ENCODE results near the gene OXA1L. TPM values are rescaled to one million over a fixed set of nuclear protein-coding genes. Genes with fewer than 3 reads are reported as not detected.
"Not testable (repeated sequence)": the region's sequence is repeated elsewhere in the genome, so short reads cannot be mapped to it uniquely, and the experiment has no call there.

The OXA1L gene
- total and polyA plus RNA-seq, 2 experiments from 2014 or later = 59.4 to 88.1 TPM

DNA sequence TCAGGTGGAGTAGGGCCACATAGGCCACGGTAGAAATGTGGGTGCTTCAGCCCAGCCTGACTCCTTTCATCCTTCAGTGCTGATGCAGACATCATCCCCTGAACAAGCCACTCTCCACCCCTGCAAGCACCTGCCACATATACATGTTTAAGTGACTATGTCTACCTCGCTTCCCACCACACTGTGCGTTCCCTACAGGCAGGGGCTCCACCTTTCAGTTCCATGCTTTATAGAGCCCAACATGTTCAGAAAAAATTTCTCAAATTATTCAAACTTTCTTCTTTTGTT is 37.1 kb downstream of the OXA1L start:
- TF ChIP-seq, protein P1, sequence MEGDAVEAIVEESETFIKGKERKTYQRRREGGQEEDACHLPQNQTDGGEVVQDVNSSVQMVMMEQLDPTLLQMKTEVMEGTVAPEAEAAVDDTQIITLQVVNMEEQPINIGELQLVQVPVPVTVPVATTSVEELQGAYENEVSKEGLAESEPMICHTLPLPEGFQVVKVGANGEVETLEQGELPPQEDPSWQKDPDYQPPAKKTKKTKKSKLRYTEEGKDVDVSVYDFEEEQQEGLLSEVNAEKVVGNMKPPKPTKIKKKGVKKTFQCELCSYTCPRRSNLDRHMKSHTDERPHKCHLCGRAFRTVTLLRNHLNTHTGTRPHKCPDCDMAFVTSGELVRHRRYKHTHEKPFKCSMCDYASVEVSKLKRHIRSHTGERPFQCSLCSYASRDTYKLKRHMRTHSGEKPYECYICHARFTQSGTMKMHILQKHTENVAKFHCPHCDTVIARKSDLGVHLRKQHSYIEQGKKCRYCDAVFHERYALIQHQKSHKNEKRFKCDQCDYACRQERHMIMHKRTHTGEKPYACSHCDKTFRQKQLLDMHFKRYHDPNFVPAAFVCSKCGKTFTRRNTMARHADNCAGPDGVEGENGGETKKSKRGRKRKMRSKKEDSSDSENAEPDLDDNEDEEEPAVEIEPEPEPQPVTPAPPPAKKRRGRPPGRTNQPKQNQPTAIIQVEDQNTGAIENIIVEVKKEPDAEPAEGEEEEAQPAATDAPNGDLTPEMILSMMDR (IDR thresholded peaks at IDR 0.05; ENCODE audit: poor library complexity) = no peak
- TF ChIP-seq EZH2 (IDR thresholded peaks at IDR 0.05; ENCODE audit: borderline replicate concordance) (no peak), EZH2phosphoT487 (IDR thresholded peaks at IDR 0.05; ENCODE audit: low read depth, severe bottlenecking, unreplicated experiment) (no peak)
- Histone ChIP-seq H3K4me3 (no peak overlapping the region), H4K20me1 (ENCODE audit: insufficient read depth, poor library complexity, severe bottlenecking) (no peaks in the 10 kb centered on the region), H3K4me2 (no peak overlapping the region), H2AFZ (no peak overlapping the region), H3K36me3 (replicated peaks; ENCODE audit: insufficient read depth, low read depth) (no peaks in the 10 kb centered on the region), H3K27me3 (no peaks in the 10 kb centered on the region), H3K9me3 (ENCODE audit: low read depth) (no peaks in the 10 kb centered on the region), H3K9me2 (replicated peaks; ENCODE audit: insufficient read depth) (no peaks in the 10 kb centered on the region), H3K4me1 (ENCODE audit: insufficient read depth) (peaks cover 8% of the 10 kb centered on the region), H3K79me2 (peaks cover 72% of the 10 kb centered on the region), H3K27ac (no peak overlapping the region)
- DNase-seq (ENCODE audit: low spot score) = no peak
- WGBS (ENCODE audit: low lambda C conversion rate, missing lambda C conversion rate) = 91% methylated on average over 3 of the region's 3 CpGs

DNA sequence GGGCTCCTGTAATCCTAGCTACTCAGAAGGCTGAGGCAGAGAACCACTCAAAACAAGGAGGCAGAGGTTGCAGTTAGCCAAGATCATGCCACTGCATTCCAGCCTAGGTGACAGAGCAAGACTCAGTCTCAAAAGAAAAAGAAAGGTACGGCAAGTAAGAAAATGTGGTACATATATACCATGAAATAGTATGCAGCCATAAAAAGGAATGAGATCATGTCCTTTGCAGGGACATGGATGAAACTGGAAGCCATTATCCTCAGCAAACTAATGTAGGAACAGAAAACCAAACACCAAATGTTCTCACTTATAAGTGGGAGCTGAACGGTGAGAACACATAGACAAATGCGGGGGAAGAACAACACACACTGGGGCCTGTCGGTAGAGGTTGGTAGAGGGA is 38.7 kb downstream of the OXA1L start:
- not testable (repeated sequence) for H4K20me1 ChIP-seq (ENCODE audit: insufficient read depth, poor library complexity, severe bottlenecking); H2AFZ ChIP-seq; H3K27ac ChIP-seq; DNase-seq (ENCODE audit: low spot score); H3K4me3 ChIP-seq; H3K9me2 ChIP-seq (replicated peaks; ENCODE audit: insufficient read depth); H3K36me3 ChIP-seq (replicated peaks; ENCODE audit: insufficient read depth, low read depth); H3K27me3 ChIP-seq; H3K4me2 ChIP-seq; H3K9me3 ChIP-seq (ENCODE audit: low read depth); H3K4me1 ChIP-seq (ENCODE audit: insufficient read depth)
- peaks cover 61% of the 10 kb centered on the region for H3K79me2 ChIP-seq
- WGBS (ENCODE audit: low lambda C conversion rate, missing lambda C conversion rate) = 96% methylated on average over 4 of the region's 4 CpGs

DNA sequence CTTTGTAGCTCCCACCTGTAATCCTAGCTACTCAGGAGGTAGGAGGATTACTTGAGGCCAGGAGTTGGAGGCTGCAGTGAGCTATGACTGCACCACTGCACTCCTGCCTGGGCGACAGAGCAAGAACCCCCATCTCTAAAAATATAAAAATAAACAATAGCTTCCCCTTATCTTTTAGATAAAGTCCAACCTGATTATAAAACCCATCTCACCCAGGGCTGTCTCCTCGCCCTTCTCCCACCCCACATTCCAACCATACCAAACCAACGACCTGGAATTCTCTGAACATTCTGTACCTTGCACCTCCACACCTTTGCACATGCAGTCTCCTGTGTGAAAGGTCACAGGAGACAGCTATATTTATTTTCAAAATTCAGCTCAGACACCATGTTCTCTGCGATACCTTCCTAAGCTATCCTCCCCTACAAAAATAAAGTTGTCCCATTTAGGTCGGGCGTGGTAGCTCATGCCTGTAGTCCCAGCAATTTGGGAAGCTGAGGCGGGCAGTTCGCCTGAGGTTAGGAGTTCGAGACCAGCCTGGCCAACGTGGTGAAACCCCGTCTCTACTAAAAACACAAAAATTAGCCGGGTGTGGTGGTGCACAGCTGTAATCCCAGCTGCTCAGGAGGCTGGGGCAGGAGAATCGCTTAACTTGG is 41.1 kb downstream of the OXA1L start:
- Histone ChIP-seq H3K4me2 (peak overlapping the region; percentile 61), H3K4me3 (no peak overlapping the region), H3K27me3 (no peaks in the 10 kb centered on the region), H3K9me3 (ENCODE audit: low read depth) (no peaks in the 10 kb centered on the region), H4K20me1 (ENCODE audit: insufficient read depth, poor library complexity, severe bottlenecking) (no peaks in the 10 kb centered on the region), H3K36me3 (replicated peaks; ENCODE audit: insufficient read depth, low read depth) (no peaks in the 10 kb centered on the region), H3K9me2 (replicated peaks; ENCODE audit: insufficient read depth) (no peaks in the 10 kb centered on the region), H3K79me2 (peaks cover 62% of the 10 kb centered on the region), H2AFZ (no peak overlapping the region), H3K27ac (peak overlapping the region; percentile 86), H3K4me1 (ENCODE audit: insufficient read depth) (peaks cover 8% of the 10 kb centered on the region)
- WGBS (ENCODE audit: low lambda C conversion rate, missing lambda C conversion rate) = 62% methylated on average over 13 of the region's 13 CpGs
- DNase-seq (ENCODE audit: low spot score) = peak; percentile 44
- TF ChIP-seq EZH2 (IDR thresholded peaks at IDR 0.05; ENCODE audit: borderline replicate concordance) (no peak), EZH2phosphoT487 (IDR thresholded peaks at IDR 0.05; ENCODE audit: low read depth, severe bottlenecking, unreplicated experiment) (no peak)
- TF ChIP-seq, protein P1 (IDR thresholded peaks at IDR 0.05; ENCODE audit: poor library complexity) = no peak

DNA sequence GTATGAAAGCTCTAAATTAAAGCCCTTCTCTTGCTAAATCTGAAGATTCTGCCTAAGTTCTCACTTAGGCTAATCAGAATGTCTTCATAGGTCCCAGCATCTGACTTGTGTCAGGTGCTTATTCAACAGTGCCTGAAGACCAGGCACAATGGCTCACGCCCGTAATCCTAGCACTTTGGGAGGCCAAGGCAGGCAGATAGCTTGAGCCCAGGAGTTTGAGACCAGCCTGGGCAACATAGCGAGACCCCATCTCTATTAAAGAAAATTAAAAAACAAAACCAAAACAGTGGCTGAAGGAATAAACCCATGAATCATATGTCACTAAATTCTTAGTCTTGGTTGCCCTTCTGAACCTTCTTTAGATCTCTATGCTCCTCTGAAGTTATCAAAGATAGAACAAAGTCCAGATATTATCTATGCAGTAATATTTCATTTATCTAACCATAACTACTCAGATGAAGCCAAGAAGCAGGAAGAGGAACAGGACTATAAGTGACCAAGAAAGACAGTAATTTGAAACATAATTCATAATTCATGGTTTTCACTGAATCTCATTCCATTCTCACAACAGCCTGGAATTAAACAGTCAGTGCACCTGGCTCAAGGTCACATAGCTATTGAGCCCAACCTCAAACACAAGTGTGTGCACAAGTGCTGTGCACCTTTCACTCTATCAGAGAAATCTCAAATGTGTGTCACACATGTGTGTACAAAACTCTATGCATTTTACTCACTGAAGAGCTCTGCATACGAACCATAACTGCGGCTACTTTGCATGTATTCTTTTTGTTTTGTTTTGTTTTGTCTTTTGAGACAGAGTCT is 42.1 kb downstream of the OXA1L start:
- Histone ChIP-seq H4K20me1 (ENCODE audit: insufficient read depth, poor library complexity, severe bottlenecking) (no peaks in the 10 kb centered on the region), H3K27me3 (no peaks in the 10 kb centered on the region), H3K27ac (peak overlapping the region; percentile 82), H3K79me2 (peaks cover 62% of the 10 kb centered on the region), H3K9me2 (replicated peaks; ENCODE audit: insufficient read depth) (no peaks in the 10 kb centered on the region), H3K4me2 (peak overlapping the region; percentile 61), H3K4me3 (no peak overlapping the region), H3K4me1 (ENCODE audit: insufficient read depth) (peaks cover 8% of the 10 kb centered on the region), H2AFZ (no peak overlapping the region), H3K9me3 (ENCODE audit: low read depth) (no peaks in the 10 kb centered on the region), H3K36me3 (replicated peaks; ENCODE audit: insufficient read depth, low read depth) (no peaks in the 10 kb centered on the region)
- TF ChIP-seq, protein P1 (IDR thresholded peaks at IDR 0.05; ENCODE audit: poor library complexity) = no peak
- TF ChIP-seq EZH2 (IDR thresholded peaks at IDR 0.05; ENCODE audit: borderline replicate concordance) (no peak), EZH2phosphoT487 (IDR thresholded peaks at IDR 0.05; ENCODE audit: low read depth, severe bottlenecking, unreplicated experiment) (no peak)
- 78% methylated on average over 5 of the region's 5 CpGs for WGBS (ENCODE audit: low lambda C conversion rate, missing lambda C conversion rate)
- DNase-seq (ENCODE audit: low spot score) = no peak

All from hepatocyte (in vitro differentiated cells).